Astrocyte (in vitro differentiated cells and primary cell): ENCODE data around the gene MYF5.

ENCODE experiments used
- CTCF ChIP-seq: IDR thresholded peaks from 2 replicates; pipeline ENCODE4 v1.5.1; 2011; ENCODE audit warnings: low read depth, mild to moderate bottlenecking, inconsistent platforms, low read length, moderate library complexity; ENCODE audit not compliant: insufficient read depth
- EZH2 ChIP-seq: IDR thresholded peaks from 2 replicates; pipeline ENCODE4 v1.6.1; 2012; ENCODE audit warnings: mild to moderate bottlenecking, low read length, inconsistent platforms; ENCODE audit not compliant: insufficient read depth

GRCh38 chr12:80714055-80714454, 2.7 kb upstream of the MYF5 start:
- TF ChIP-seq CTCF, result no peak
- no peak for TF ChIP-seq EZH2
